NOMO-1 treated with dmso at 0.1 percent for 144 hours (cell line): Measurements from ENCODE around the gene LRP8.

Source experiments
- DNase-seq: peaks from one replicate; lab custom pipeline; 2025; ENCODE audit not compliant: unreplicated experiment; lab: John Stamatoyannopoulos, UW

The LRP8 gene

GRCh38 chr1:53307037-53307436, 20.8 kb downstream of the LRP8 start:
- DNase-seq: no peak

- DNase-seq: no peak
These were observed 21.7 kb downstream of the LRP8 start for GRCh38 chr1:53306168-53306567.

- DNase-seq: no peak
These were observed 22.2 kb downstream of the LRP8 start for GRCh38 chr1:53305650-53306049.

GRCh38 chr1:53304527-53304926, 23.3 kb downstream of the LRP8 start:
- no peak for DNase-seq

GRCh38 chr1:53303726-53304515, 23.9 kb downstream of the LRP8 start:
- no peak for DNase-seq

GRCh38 chr1:53303243-53303642, 24.6 kb downstream of the LRP8 start:
- no peak for DNase-seq

GRCh38 chr1:53299233-53299632, 28.6 kb downstream of the LRP8 start:
- DNase-seq: no peak

- no peak for DNase-seq
These were observed 29.7 kb downstream of the LRP8 start for GRCh38 chr1:53298045-53298637.

GRCh38 chr1:53297195-53297594, 30.7 kb downstream of the LRP8 start:
- DNase-seq: no peak

- no peak for DNase-seq
These were observed 31.6 kb downstream of the LRP8 start for GRCh38 chr1:53296117-53296749.

- DNase-seq: no peak
These were observed 32.1 kb downstream of the LRP8 start for GRCh38 chr1:53295726-53296116.

GRCh38 chr1:53295295-53295694, 32.6 kb downstream of the LRP8 start:
- no peak for DNase-seq

GRCh38 chr1:53294567-53294966, 33.3 kb downstream of the LRP8 start:
- DNase-seq: no peak

- DNase-seq: no peak
These were observed 33.8 kb downstream of the LRP8 start for GRCh38 chr1:53294061-53294460.

- DNase-seq: no peak
These were observed 34.7 kb downstream of the LRP8 start for GRCh38 chr1:53293123-53293522.

- DNase-seq: no peak
These were observed 35.2 kb downstream of the LRP8 start for GRCh38 chr1:53292690-53293089.

- no peak for DNase-seq
These were observed 36.3 kb downstream of the LRP8 start for GRCh38 chr1:53291574-53291973.

GRCh38 chr1:53288790-53289429, 39.0 kb downstream of the LRP8 start:
- no peak for DNase-seq

- no peak for DNase-seq
These were observed 39.7 kb downstream of the LRP8 start for GRCh38 chr1:53288002-53288789.

- DNase-seq: no peak
These were observed 40.9 kb downstream of the LRP8 start for GRCh38 chr1:53286955-53287354.
